Parathyroid adenoma (tissue), 2 donors: ENCODE results near the gene CHURC1.

Source experiments
- H2AFZ ChIP-seq: fragments of 300-600 bp; sonication (generic); one replicate; pipeline ENCODE4 v1.7.0; 2017; ENCODE audit warnings: antibody characterized with exemption, mild to moderate bottlenecking
- H3K27ac ChIP-seq: fragments of 300-600 bp; sonication (generic); one replicate; pipeline ENCODE4 v1.7.0; 2017
- H3K27me3 ChIP-seq: fragments of 300-600 bp; sonication (generic); one replicate; pipeline ENCODE4 v1.7.0; 2017; ENCODE audit warnings: low read length; ENCODE audit not compliant: control insufficient read depth, insufficient read depth
- H3K36me3 ChIP-seq: fragments of 300-600 bp; sonication (generic); one replicate; pipeline ENCODE4 v1.7.0; 2017; ENCODE audit warnings: low read length; ENCODE audit not compliant: control insufficient read depth, insufficient read depth
- H3K4me1 ChIP-seq: fragments of 300-600 bp; sonication (generic); one replicate; pipeline ENCODE4 v1.7.0; 2017; ENCODE audit warnings: control low read depth
- H3K4me2 ChIP-seq: fragments of 300-600 bp; sonication (generic); one replicate; pipeline ENCODE4 v1.7.0; 2017; ENCODE audit warnings: low read length
- H3K4me3 ChIP-seq: fragments of 300-600 bp; sonication (generic); one replicate; pipeline ENCODE4 v1.7.0; 2017; ENCODE audit warnings: low read depth, low read length
- H3K79me2 ChIP-seq: fragments of 300-600 bp; sonication (generic); one replicate; pipeline ENCODE4 v1.7.0; 2017; ENCODE audit warnings: control low read depth
- H3K9ac ChIP-seq: fragments of 300-600 bp; sonication (generic); one replicate; pipeline ENCODE4 v1.7.0; 2017; ENCODE audit warnings: mild to moderate bottlenecking
- H3K9me3 ChIP-seq: fragments of 300-600 bp; sonication (generic); one replicate; pipeline ENCODE4 v1.7.0; 2017; ENCODE audit warnings: low read length; ENCODE audit not compliant: control insufficient read depth
- TF ChIP-seq, protein P1 (sequence below): fragments of 300-600 bp; sonication (generic); IDR thresholded peaks from one replicate; pipeline ENCODE4 v1.7.0; 2017; ENCODE audit warnings: antibody characterized with exemption, mild to moderate bottlenecking
- donor health status: primary hyperparathyroidism.

CHURC1 gene

DNA sequence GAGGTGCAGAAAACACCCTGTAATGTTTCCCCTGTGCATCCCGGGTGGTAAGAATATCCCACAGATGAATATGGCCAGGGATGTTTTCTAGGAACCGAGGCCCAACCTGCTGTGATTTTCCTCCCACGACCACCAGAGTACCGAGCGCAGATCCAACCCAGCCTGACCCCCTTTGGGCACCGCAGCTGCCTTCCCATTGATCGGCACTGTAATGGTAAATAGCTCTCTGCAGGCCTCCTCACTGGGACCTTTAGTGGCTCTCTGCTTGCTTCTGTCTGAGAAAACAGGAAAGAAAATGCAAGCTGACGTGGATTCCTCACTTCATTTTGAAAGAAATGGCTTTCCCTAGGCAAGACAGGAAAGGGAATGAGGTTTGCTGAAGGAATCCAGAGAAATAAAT lies 60.3 kb downstream of the CHURC1 start:
- H3K79me2 ChIP-seq = peaks cover 5% of the 10 kb centered on the region
- no peaks in the 10 kb centered on the region for H3K9me3 ChIP-seq
- H3K27me3 ChIP-seq = no peaks in the 10 kb centered on the region
- H3K4me3 ChIP-seq = no peak overlapping the region
- no peak overlapping the region for H3K4me2 ChIP-seq
- no peak overlapping the region for H3K27ac ChIP-seq
- no peak overlapping the region for H3K9ac ChIP-seq
- H2AFZ ChIP-seq = no peak overlapping the region
- TF ChIP-seq, protein P1, sequence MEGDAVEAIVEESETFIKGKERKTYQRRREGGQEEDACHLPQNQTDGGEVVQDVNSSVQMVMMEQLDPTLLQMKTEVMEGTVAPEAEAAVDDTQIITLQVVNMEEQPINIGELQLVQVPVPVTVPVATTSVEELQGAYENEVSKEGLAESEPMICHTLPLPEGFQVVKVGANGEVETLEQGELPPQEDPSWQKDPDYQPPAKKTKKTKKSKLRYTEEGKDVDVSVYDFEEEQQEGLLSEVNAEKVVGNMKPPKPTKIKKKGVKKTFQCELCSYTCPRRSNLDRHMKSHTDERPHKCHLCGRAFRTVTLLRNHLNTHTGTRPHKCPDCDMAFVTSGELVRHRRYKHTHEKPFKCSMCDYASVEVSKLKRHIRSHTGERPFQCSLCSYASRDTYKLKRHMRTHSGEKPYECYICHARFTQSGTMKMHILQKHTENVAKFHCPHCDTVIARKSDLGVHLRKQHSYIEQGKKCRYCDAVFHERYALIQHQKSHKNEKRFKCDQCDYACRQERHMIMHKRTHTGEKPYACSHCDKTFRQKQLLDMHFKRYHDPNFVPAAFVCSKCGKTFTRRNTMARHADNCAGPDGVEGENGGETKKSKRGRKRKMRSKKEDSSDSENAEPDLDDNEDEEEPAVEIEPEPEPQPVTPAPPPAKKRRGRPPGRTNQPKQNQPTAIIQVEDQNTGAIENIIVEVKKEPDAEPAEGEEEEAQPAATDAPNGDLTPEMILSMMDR = no peak
- H3K36me3 ChIP-seq = no peaks in the 10 kb centered on the region
- peaks cover 18% of the 10 kb centered on the region for H3K4me1 ChIP-seq

DNA sequence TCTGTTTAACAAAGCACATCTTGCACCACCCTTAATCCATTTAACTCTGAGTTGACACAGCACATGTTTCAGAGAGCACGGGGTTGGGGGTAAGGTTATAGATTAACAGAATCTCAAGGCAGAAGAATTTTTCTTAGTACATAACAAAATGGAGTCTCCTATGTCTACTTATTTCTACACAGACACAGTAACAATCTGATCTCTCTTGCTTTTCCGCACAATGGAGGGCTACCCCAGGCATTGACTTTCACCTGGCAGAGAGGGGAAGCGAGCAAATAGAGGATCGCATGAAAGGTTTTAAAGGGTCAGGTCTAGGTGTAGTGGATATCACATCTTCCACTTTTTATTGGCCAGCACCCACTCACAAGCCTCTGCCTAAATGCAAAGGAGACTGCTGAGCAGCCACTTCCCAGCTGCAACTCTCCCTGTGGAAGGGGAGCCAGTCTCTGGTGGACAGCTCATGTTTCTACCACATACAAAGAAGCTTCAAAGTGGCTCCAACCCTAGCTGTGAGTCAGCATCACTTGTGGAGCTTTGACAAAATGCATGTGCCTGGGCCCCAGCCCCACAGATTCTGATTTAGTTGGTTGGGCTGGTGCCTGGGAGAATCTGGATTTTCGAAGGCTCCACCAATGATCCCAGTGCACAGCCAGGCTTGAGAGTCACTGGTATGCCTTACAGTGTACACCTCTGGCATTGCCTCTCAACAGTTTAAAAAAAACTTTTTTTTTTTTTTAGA lies 65.2 kb downstream of the CHURC1 start:
- H3K36me3 ChIP-seq = no peaks in the 10 kb centered on the region
- no peak overlapping the region for H3K4me3 ChIP-seq
- H3K4me1 ChIP-seq = peaks cover 9% of the 10 kb centered on the region
- no peak overlapping the region for H3K9ac ChIP-seq
- H3K79me2 ChIP-seq = no peaks in the 10 kb centered on the region
- no peak overlapping the region for H3K4me2 ChIP-seq
- H3K9me3 ChIP-seq = no peaks in the 10 kb centered on the region
- H3K27me3 ChIP-seq = no peaks in the 10 kb centered on the region
- H3K27ac ChIP-seq = peak overlapping the region; percentile 25
- peak overlapping the region; percentile 68 for H2AFZ ChIP-seq
- TF ChIP-seq, protein P1 = no peak

DNA sequence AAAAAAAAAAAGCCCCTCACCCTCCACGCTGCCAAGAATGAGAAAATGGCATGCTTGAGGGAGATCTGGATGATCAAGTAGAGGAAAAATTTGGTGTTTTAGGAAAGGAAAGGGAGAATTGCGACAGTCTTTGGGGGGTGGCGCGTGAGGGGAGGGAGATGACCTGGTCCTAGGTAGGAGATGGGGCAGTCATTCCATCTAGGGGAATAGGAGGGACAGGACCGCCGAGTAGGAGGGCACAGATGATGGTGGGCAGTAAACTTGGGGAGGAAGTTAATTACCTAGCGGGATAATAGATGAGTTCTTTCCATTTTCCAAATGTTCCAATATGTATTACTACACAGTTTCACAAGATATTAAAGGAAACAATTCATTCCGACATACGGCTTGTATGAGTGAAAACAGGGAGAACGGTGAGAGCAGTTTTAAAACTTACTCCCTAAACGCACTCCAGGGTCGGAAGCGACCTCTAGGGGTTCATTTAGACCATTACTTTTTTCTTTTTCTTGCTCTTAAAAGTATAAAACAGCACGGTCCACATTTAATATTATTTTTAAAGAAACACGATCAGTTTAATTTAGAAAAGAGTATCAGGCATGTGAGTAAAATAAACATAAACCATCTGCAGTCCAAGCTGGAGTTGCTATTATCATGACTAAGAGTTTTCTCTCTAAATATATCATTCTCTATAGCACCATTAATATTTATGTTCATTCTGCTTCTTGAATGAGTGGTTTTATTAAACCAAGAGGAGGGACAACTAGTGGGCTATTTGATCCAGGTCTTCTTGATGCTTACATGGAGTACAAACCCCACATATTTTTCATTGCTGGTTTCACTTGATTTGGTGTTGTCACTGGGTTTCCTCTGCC lies 69.4 kb downstream of the CHURC1 start:
- Histone ChIP-seq H3K4me2 (peak overlapping the region; percentile 14), H3K4me3 (no peak overlapping the region), H3K36me3 (no peaks in the 10 kb centered on the region), H3K9me3 (no peaks in the 10 kb centered on the region), H3K27me3 (no peaks in the 10 kb centered on the region), H3K9ac (no peak overlapping the region), H3K27ac (no peak overlapping the region), H2AFZ (peak overlapping the region; percentile 56), H3K4me1 (peaks cover 6% of the 10 kb centered on the region), H3K79me2 (peaks cover 12% of the 10 kb centered on the region)
- TF ChIP-seq, protein P1 = peak; percentile 81
